ENCODE measurements around the gene SIM2.

SIM2 gene

DNA sequence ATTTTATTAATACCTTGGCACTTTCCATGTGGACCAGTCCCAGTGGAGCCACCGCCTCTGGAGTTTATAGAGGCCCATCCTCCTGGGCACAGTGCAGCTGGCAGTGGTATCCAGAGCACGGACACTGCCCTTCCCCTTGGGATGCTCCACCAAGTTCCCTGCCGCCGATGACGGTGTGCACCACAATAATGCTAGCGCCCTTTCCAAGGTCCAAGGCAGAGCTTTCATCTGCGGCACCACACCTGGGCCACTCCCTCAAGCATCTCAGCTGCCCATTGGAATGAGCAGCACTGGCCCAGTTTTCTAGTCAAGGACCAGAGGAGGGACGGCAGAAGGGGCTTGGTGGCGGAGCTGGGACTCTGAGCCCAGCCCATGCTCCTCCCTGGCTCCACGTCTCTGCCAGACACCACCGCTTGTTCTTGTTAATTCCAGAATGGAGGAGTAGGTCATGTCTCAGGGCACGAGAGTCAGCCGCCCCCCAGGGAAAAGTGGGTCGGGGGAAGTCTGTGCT lies 24.5 kb downstream of the SIM2 start:
- DNase-seq, result no peak
- no peak for ATAC-seq (replicated peaks)
- Mint-ChIP-seq H3K4me3 (no peak overlapping the region), H3K4me1 (no peaks in the 10 kb centered on the region), H3K27ac (no peak overlapping the region), H3K9me3 (no peaks in the 10 kb centered on the region), H3K36me3 (no peaks in the 10 kb centered on the region), H3K27me3 (peaks cover 31 to 38% of the 10 kb centered on the region in 2 donors)

DNA sequence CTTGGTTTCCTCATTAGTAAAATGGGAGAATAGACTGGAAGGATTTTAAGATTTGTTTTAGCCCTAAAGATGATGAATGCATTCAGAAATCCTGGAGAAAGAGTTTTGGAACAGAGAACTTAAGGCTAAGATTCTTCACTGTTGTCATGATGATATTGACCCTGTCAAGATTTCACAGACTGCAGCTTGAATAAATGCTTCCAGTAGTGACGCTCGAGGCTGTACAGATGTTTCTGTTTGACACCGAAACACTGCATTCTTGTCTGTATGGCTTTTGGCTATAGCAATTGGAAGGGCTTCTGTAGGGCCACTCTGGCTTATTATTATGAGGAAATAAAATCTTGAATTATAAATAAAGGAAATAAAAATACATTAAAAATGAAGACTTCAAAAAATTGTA lies 25.7 kb downstream of the SIM2 start:
- H3K27me3 Mint-ChIP-seq, result peaks cover 25 to 31% of the 10 kb centered on the region in 2 donors
- H3K4me3 Mint-ChIP-seq, result no peak overlapping the region
- no peak overlapping the region for H3K27ac Mint-ChIP-seq
- no peak for ATAC-seq (replicated peaks)
- no peak for DNase-seq
- H3K36me3 Mint-ChIP-seq, result no peaks in the 10 kb centered on the region
- no peaks in the 10 kb centered on the region for H3K9me3 Mint-ChIP-seq
- H3K4me1 Mint-ChIP-seq, result no peaks in the 10 kb centered on the region

DNA sequence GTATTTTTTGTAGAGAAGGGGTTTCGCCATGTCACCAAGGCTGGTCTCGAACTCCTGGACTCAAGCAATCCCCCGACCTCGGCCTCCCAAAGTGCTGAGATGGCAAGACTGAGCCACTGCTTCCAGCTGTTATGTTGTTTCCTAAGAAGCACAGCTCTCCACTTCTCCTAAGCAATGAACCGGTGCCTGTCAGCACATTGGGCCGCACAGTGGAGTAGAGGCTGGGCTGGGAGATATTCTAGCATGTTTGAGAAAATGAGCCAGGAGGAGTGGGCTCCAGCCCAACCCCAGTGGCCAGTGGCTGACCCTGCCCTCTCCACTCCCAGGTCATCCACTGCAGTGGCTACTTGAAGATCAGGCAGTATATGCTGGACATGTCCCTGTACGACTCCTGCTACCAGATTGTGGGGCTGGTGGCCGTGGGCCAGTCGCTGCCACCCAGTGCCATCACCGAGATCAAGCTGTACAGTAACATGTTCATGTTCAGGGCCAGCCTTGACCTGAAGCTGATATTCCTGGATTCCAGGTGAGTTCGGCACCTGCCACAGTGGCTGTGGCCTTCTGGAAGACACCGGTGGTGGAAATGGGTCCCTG lies 27.0 kb downstream of the SIM2 start:
- no peak overlapping the region for H3K27ac Mint-ChIP-seq
- no peaks in the 10 kb centered on the region for H3K36me3 Mint-ChIP-seq
- ATAC-seq (replicated peaks) (no peak), DNase-seq (no peak)
- H3K4me1 Mint-ChIP-seq, result no peaks in the 10 kb centered on the region
- H3K9me3 Mint-ChIP-seq, result no peaks in the 10 kb centered on the region
- no peak overlapping the region for H3K4me3 Mint-ChIP-seq
- peaks cover 22 to 32% of the 10 kb centered on the region in 2 donors for H3K27me3 Mint-ChIP-seq

DNA sequence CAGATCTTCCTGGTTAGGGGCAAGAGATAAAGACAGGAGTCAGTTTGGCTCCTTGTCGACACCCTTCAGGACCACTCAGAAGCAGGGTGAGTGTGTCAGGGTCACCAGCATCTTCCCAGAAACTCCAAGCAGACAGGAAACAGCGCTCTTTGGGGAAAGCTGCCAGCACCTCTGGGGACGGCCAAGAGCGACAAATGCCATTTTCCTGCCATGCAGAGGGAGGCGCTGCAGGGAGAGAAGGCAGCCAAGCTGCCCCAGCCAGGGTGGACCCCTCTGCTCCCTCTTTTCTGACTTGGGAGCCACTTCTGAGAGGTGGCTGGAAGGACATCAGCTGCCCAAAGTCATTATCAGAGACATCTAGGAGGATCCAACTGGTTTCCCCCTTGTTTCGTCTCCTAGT lies 29.0 kb downstream of the SIM2 start:
- DNase-seq, result no peak
- H3K4me3 Mint-ChIP-seq, result no peak overlapping the region
- no peak overlapping the region for H3K27ac Mint-ChIP-seq
- H3K27me3 Mint-ChIP-seq, result peaks cover 17 to 26% of the 10 kb centered on the region in 2 donors
- no peak for ATAC-seq (replicated peaks)
- H3K9me3 Mint-ChIP-seq, result no peaks in the 10 kb centered on the region
- H3K4me1 Mint-ChIP-seq, result no peaks in the 10 kb centered on the region
- no peaks in the 10 kb centered on the region for H3K36me3 Mint-ChIP-seq

DNA sequence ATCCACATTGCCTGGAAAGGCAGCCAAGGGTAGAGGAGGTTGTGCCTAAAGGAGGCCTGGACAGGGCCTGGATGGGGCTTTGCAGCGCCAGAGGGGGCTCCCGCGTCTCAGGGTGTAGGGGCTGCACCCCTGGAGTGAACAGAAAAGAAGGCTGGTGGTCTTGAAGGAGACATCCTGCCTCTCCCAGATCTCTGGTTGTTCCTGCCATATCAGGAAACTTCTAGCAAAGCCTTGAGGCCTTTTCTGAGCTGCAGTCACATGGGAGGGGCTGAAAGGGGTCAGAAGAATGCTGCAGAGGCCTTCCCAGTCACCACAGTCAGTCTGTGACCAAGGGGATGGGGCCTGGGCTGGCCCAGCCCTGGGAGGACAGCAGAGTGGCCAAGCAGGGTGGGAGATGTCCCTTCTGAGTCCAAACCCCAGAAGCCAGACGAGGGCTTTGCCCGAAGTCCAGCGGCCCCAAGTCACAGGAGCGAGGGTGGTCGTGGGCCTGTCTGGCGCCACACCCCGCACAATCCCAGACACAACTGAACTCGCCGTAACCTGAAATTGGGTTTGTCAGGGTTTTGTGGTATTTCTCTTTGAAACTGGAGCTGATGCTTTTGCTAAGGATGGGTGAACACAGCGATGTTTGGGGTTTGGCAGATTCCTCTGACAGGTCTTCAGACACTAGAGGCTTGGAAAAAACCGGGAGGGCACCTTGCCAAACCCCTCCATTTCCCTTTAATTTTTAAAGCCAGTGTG lies 29.6 kb downstream of the SIM2 start:
- no peak overlapping the region for H3K27ac Mint-ChIP-seq
- peaks cover 18 to 26% of the 10 kb centered on the region in 2 donors for H3K27me3 Mint-ChIP-seq
- H3K4me3 Mint-ChIP-seq, result no peak overlapping the region
- no peaks in the 10 kb centered on the region for H3K36me3 Mint-ChIP-seq
- DNase-seq (no peak), ATAC-seq (replicated peaks) (no peak)
- H3K4me1 Mint-ChIP-seq, result no peaks in the 10 kb centered on the region
- no peaks in the 10 kb centered on the region for H3K9me3 Mint-ChIP-seq

DNA sequence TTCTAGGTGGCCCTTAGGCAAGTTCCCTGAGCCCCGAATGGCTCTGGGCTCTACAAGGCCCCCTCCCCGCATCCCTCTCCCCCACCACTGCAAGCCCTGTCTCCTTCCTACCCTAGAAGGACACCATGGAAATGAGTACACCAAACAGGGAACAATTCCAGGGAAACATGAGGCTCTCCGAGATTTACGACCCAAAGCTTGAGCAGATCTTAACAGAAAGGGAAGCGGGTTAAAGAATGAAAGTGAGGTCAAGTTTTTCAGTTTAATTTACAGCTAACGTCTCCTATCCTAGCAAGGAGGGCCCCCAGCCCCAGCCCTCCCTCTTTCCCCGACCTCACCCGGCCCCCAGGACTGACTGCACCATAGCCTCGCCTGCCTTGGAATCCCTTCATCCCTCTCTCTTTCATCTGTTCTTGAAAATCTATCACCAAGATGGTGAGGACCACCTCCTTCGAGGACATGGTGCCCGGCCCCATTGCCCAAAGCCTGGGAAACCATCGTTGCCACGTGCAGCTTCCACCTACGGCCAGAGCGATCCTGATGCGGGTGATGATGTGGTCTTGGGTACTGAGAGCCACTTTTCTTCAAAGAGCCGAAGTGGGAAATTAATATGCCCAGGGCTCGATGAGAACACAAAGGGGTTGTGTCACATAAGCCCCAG lies 30.5 kb downstream of the SIM2 start:
- no peaks in the 10 kb centered on the region for H3K9me3 Mint-ChIP-seq
- H3K4me1 Mint-ChIP-seq, result no peaks in the 10 kb centered on the region
- no peak overlapping the region for H3K4me3 Mint-ChIP-seq
- peaks cover 18 to 26% of the 10 kb centered on the region in 2 donors for H3K27me3 Mint-ChIP-seq
- no peak overlapping the region for H3K27ac Mint-ChIP-seq
- ATAC-seq (replicated peaks) (no peak), DNase-seq (no peak)
- H3K36me3 Mint-ChIP-seq, result no peaks in the 10 kb centered on the region

DNA sequence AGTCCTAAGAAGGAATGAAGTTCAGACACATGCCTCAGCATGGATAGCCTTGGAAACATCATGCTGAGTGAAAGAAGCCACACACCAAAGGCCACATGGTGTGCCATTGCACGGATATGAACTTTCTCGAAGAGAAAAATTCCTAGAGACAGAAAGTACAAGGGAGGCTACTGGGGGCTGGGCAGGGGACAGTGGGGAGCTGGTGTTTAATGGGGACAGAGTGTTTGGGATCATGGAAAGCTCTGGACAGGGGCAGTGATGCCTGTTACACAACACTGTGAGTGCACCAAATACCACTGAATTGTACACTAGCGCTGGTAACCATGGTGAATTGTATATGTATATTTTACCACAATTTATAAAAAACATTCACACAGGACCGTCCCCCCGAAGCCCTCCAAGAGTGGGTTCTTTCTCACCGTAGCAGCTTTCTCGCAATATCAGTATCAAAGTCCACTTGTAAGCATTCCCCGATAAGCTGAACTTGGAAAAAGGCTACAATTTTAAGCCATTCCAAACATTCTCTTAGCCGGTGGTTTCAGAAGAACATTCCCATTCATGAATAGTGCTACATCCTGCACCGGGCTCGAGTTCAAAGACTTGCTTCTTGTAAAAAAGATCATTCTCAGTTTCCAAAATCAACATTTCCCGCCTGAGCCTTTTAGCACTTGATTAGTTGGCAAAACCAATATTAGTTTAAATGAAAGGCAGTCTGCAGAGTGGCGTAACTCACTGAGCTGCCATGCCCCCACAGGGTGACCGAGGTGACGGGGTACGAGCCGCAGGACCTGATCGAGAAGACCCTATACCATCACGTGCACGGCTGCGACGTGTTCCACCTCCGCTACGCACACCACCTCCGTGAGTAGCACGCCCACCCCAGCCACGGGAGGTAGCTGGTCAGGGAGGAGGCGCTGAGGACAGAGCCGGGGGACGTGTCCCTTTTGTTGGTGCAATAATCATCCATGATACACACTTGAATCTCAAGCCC lies 31.7 kb downstream of the SIM2 start:
- H3K36me3 Mint-ChIP-seq, result no peaks in the 10 kb centered on the region
- no peak overlapping the region for H3K27ac Mint-ChIP-seq
- peaks cover 22 to 38% of the 10 kb centered on the region in 2 donors for H3K27me3 Mint-ChIP-seq
- no peaks in the 10 kb centered on the region for H3K4me1 Mint-ChIP-seq
- H3K4me3 Mint-ChIP-seq, result no peak overlapping the region
- no peak for ATAC-seq (replicated peaks)
- no peak for DNase-seq
- peaks cover 4 to 5% of the 10 kb centered on the region in 2 donors for H3K9me3 Mint-ChIP-seq

DNA sequence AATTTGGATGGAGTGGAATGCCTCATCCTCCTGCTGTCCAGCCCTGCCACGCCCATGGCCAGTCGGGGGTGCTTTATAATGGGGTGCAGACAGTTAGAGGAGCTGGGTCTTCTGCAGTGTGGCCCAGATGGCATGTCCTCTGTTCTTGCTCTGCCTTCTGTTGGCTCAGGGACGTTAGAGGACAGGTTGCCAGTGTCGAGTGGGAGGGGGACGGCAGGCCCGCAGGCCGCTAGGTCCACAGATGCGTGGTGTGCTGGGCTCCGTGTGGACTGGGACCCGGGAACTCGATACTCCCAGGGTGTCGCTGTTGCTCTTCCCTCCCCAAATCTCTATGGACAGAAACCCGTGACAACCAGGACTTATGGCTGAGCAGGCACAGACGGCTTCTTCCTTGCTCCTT lies 33.3 kb downstream of the SIM2 start:
- ATAC-seq (replicated peaks) (no peak), DNase-seq (no peak)
- no peaks in the 10 kb centered on the region for H3K36me3 Mint-ChIP-seq
- H3K4me1 Mint-ChIP-seq, result no peaks in the 10 kb centered on the region
- no peak overlapping the region for H3K27ac Mint-ChIP-seq
- peaks cover 4 to 5% of the 10 kb centered on the region in 2 donors for H3K9me3 Mint-ChIP-seq
- H3K27me3 Mint-ChIP-seq, result peaks cover 29 to 45% of the 10 kb centered on the region in 2 donors
- H3K4me3 Mint-ChIP-seq, result no peak overlapping the region

DNA sequence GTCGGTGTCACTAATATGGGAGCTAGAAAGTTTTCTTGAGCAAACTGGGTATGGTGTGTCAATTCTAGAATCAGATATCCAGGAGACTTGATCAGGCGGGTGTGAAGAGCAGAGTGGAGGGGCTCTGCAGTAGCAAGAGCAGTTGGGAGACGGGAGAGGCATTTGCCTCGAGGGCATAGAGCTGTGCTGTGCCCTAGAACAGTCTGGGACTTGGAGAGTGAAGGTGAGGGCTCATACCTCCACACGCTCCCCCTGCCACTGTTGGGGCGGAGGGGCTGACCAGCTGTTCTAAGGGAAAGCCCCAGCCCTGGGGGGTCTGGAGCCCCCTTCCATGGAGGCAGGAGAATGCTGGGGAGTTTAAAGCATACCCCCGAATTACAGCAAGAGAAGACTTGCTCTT lies 33.8 kb downstream of the SIM2 start:
- H3K4me1 Mint-ChIP-seq, result no peaks in the 10 kb centered on the region
- peaks cover 30 to 42% of the 10 kb centered on the region in 2 donors for H3K27me3 Mint-ChIP-seq
- DNase-seq, result no peak
- H3K4me3 Mint-ChIP-seq, result no peak overlapping the region
- ATAC-seq (replicated peaks), result no peak
- H3K9me3 Mint-ChIP-seq, result peaks cover 4 to 5% of the 10 kb centered on the region in 2 donors
- no peak overlapping the region for H3K27ac Mint-ChIP-seq
- H3K36me3 Mint-ChIP-seq, result no peaks in the 10 kb centered on the region

DNA sequence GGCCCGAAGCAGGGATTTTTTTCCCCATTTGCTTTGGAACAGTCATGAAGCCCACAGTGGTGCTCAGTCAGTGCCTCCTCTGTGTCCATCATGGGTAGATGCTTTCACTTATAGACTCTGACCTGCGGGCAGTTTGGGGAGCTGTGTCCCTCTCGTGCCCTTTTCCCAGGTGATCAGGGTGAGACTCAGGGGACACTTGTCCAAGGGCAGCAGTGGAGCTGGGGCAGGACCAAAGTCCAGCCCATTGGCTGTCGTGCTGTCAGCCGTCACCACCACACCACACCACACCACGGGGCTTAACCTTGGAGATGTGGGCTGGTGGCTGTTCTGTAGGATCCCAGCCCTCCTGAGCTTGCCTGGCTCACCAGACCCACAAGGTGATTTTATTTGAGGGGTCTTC lies 34.9 kb downstream of the SIM2 start:
- Mint-ChIP-seq H3K4me3 (no peak overlapping the region), H3K36me3 (no peaks in the 10 kb centered on the region), H3K9me3 (peaks cover 4 to 5% of the 10 kb centered on the region in 2 donors), H3K4me1 (no peaks in the 10 kb centered on the region), H3K27me3 (peaks cover 30 to 48% of the 10 kb centered on the region in 2 donors), H3K27ac (no peak overlapping the region)
- DNase-seq, result no peak
- ATAC-seq (replicated peaks), result no peak

DNA sequence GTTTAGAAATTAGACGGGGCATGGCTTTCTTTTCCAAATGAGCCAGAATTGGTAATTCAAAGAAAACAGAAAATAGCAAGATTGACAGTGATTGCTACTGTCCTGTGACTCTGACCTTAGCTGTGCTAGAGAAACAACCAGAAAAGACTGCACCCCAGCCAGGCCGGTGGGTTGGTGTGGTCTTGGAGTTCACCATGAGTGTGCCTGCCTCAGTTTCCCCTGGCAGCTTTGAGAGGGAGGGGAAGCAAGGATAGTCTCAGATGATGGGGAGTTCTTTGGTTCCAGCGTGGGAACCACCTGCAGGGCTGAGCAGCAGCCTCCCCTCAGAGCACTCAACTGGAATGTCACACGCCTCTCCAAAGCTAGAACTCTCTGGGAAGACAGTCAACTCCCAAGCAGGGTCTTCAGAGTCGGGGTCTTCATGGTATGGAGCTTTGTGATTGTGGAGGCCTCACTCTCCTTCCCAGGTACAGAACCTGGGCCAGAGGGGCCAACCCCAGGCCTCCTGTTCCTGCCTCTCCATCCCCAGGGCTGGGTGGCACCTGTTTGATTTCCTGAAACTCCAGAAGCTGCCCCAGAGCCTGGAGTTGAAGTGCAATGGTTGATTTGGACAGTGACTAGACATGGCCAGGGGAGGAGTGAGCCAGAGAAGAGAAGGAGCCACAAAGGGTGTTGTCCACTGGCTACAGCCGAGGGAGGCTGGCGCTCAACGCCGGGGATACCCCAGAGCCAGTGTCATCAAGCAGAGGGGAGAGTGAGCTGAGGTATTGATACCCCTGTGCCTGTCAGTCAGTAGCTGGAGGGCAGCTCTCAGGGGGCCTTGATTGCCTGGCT lies 35.7 kb downstream of the SIM2 start:
- ATAC-seq (replicated peaks), result no peak
- Mint-ChIP-seq H3K36me3 (no peaks in the 10 kb centered on the region), H3K9me3 (peaks cover 4 to 5% of the 10 kb centered on the region in 2 donors), H3K4me1 (no peaks in the 10 kb centered on the region), H3K4me3 (no peak overlapping the region), H3K27ac (no peak overlapping the region), H3K27me3 (peaks cover 32 to 50% of the 10 kb centered on the region in 2 donors)
- DNase-seq, result no peak

DNA sequence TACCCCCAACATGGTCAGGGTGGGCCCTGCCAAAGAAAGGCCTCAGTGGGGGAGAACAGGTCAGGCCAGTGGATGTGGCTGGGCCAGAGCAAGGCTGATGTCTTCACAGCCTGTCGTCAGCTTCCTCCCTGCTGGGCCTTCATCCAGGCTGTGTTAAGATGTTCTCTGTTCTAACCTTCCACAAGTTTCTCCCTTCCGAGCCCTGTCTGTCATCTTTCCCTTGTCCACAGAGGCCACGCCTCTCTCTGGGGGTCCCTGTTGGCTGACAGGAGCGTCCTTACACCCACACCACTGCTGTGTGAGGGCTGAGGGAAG lies 36.2 kb downstream of the SIM2 start:
- ATAC-seq (replicated peaks) (no peak), DNase-seq (no peak)
- Mint-ChIP-seq H3K4me3 (no peak overlapping the region), H3K27ac (no peak overlapping the region), H3K36me3 (no peaks in the 10 kb centered on the region), H3K9me3 (peaks cover 4 to 5% of the 10 kb centered on the region in 2 donors), H3K27me3 (peaks cover 26 to 49% of the 10 kb centered on the region in 2 donors), H3K4me1 (no peaks in the 10 kb centered on the region)

DNA sequence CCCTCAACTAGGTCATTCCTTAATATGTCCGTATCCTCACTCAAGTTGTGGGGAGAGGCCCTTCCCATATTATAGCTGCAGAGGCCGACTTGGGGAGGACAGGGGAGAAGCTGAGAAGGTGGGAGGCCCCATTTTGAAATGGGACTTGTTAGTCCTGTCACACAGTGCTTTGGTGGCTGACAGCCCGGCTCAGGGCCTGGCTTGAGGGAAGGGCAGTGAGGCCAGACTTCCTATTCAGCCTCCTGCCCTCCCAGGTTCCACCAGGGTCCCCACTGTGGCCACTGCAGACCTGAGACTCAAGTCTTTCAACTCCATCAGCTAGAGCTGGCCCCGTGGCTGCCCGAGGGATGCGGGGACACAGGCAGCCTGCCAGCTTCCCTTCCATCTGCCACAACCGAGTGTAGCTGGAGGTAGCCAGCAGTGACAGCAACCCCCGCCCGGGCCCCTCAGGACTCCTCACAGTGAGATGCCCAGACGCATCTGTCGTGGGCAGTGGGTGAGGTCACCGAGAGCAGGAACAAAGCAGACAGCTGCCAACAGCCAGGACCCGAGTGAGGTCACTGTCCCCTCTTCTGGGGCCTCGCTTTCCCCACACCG lies 36.9 kb downstream of the SIM2 start:
- peaks cover 4 to 5% of the 10 kb centered on the region in 2 donors for H3K9me3 Mint-ChIP-seq
- ATAC-seq (replicated peaks) (no peak), DNase-seq (no peak)
- peaks cover 25 to 48% of the 10 kb centered on the region in 2 donors for H3K27me3 Mint-ChIP-seq
- no peaks in the 10 kb centered on the region for H3K36me3 Mint-ChIP-seq
- no peaks in the 10 kb centered on the region for H3K4me1 Mint-ChIP-seq
- H3K4me3 Mint-ChIP-seq, result no peak overlapping the region
- H3K27ac Mint-ChIP-seq, result no peak overlapping the region

All from stimulated activated naive B cell treated with anti-CD40 and anti-IgM and Interleukin-4, amounts not matched to agents 10 μg/mL and 1 μg/mL and 100 μg/mL, for 72 hours (primary cell).